Upper lobe of left lung (tissue), 4 donors: ENCODE results near the gene NFAT5.

Experiments used
- CTCF ChIP-seq, 6 experiments: fragments of 450-650 bp in 4 of 6; fragments of 200-600 bp in 2 of 6; sonication (generic) in 2 of 6; IDR thresholded peaks; one replicate each; pipeline ENCODE4 v1.5.1; 2016 to 2019; ENCODE audit warnings: antibody characterized with exemption in 6 of 6
- POLR2A ChIP-seq, 4 donors: fragments of 450-650 bp; IDR thresholded peaks; one replicate each; pipeline ENCODE4 v1.5.1; 2016 to 2017; ENCODE audit warnings: antibody characterized with exemption in 4 of 4, mild to moderate bottlenecking in 2 of 4

- no peak for TF ChIP-seq CTCF (IDR thresholded peaks at IDR 0.05)
- TF ChIP-seq POLR2A (IDR thresholded peaks at IDR 0.05), result no peak
Measured at GRCh38 chr16:69644790-69645189, 79.0 kb downstream of the NFAT5 start.
